Hepatocyte (in vitro differentiated cells): ENCODE results near the gene FOXP4.

ENCODE experiments used
- CTCF ChIP-seq: fragments of 200-600 bp; sonication (generic); IDR thresholded peaks from 2 replicates; pipeline ENCODE4 v1.5.1; 2016; ENCODE audit warnings: antibody characterized with exemption, mild to moderate bottlenecking; ENCODE audit not compliant: poor library complexity
- EZH2 ChIP-seq: fragments of 200-600 bp; sonication (generic); IDR thresholded peaks from 2 replicates; pipeline ENCODE4 v1.6.1; 2016; ENCODE audit warnings: antibody characterized with exemption, mild to moderate bottlenecking, borderline replicate concordance

- TF ChIP-seq EZH2 (no peak), CTCF (no peak)
Observed at GRCh38 chr6:41500561-41500960, 45.6 kb upstream of the FOXP4 start.
